K562 (cell line): ENCODE data around the gene GPR153. TPM values are rescaled to one million over a fixed set of nuclear protein-coding genes. Genes with fewer than 3 reads are reported as not detected.

ENCODE experiments used
- CC2D1A ChIP-seq: fragments of 450-650 bp; IDR thresholded peaks from 2 replicates; pipeline ENCODE4 v1.6.1; 2017; ENCODE audit warnings: mild to moderate bottlenecking
- CHD2 ChIP-seq: IDR thresholded peaks from 2 replicates; pipeline ENCODE4 v1.6.1; 2011; ENCODE audit warnings: low read depth, low read length
- ERF ChIP-seq: fragments of 450-650 bp; formaldehyde crosslinking; IDR thresholded peaks from 2 replicates; pipeline ENCODE4 v1.4.0; 2020; ENCODE audit warnings: mild to moderate bottlenecking, mixed read lengths
- ETS1 ChIP-seq: conservative IDR thresholded peaks from 2 replicates; pipeline ENCODE4 v1.6.1; 2011; ENCODE audit warnings: low read depth, mild to moderate bottlenecking, low read length; ENCODE audit not compliant: control insufficient read depth
- ETV6 ChIP-seq, 3 experiments: fragments of 150-350 bp in 1 of 3; sonication (generic) in 1 of 3; formaldehyde crosslinking in 1 of 3; IDR thresholded peaks; 2 replicates each; pipeline versions ENCODE4 v1.6.1 to v1.8.0; 2014 to 2022; ENCODE audit warnings: borderline replicate concordance in 2 of 3, low read depth in 2 of 3, antibody characterized with exemption in 1 of 3, low read length in 1 of 3, mild to moderate bottlenecking in 1 of 3, missing genetic modification reagents in 1 of 3
- GTF2E2 ChIP-seq: fragments of 200-800 bp; sonication (Bioruptor generic); IDR thresholded peaks from 2 replicates; pipeline ENCODE4 v1.6.1; 2016; ENCODE audit warnings: missing genetic modification characterization, missing compliant biosample characterization
- HDAC6 ChIP-seq: IDR thresholded peaks from 2 replicates; pipeline ENCODE4 v1.6.1; 2012; ENCODE audit warnings: low read depth, mild to moderate bottlenecking, control low read depth, inconsistent platforms, low read length, moderate library complexity
- HNRNPK ChIP-seq: fragments of 200-400 bp; formaldehyde crosslinking; IDR thresholded peaks from one replicate; pipeline ENCODE4 v1.6.1; 2018; ENCODE audit warnings: mild to moderate bottlenecking, low read depth, low read length; ENCODE audit not compliant: poor library complexity, severe bottlenecking
- JUNB ChIP-seq: fragments of 450-650 bp; formaldehyde crosslinking; conservative IDR thresholded peaks from 2 replicates; pipeline ENCODE4 v1.4.0; 2020; ENCODE audit warnings: mild to moderate bottlenecking
- KAT7 ChIP-seq: sonication (generic); formaldehyde crosslinking; IDR thresholded peaks from 2 replicates; pipeline ENCODE4 v1.8.0; 2022; ENCODE audit warnings: missing genetic modification reagents, mild to moderate bottlenecking, borderline replicate concordance
- MAFF ChIP-seq: IDR thresholded peaks from 2 replicates; pipeline ENCODE4 v1.6.1; 2012; ENCODE audit warnings: low read length, improper control_type of control experiment
- MAFK ChIP-seq: IDR thresholded peaks from 2 replicates; pipeline ENCODE4 v1.6.1; 2011; ENCODE audit warnings: low read length, improper control_type of control experiment
- NUFIP1 ChIP-seq: fragments of 450-650 bp; IDR thresholded peaks from 2 replicates; pipeline ENCODE4 v1.6.1; 2018; ENCODE audit not compliant: partially characterized antibody
- TAF7 ChIP-seq: fragments of 450-650 bp; IDR thresholded peaks from 2 replicates; pipeline ENCODE4 v1.6.1; 2016; ENCODE audit warnings: missing genetic modification characterization, missing compliant biosample characterization
- TAL1 ChIP-seq: fragments of 450-650 bp; IDR thresholded peaks from 2 replicates; pipeline ENCODE4 v1.6.1; 2016; ENCODE audit warnings: mild to moderate bottlenecking
- ZC3H11A ChIP-seq: IDR thresholded peaks from 2 replicates; pipeline ENCODE4 v1.6.1; 2012; ENCODE audit warnings: low read depth, low read length, improper control_type of control experiment
- ZFPM2 ChIP-seq: fragments of 250-450 bp; sonication (Bioruptor Pico); IDR thresholded peaks from 2 replicates; pipeline ENCODE4 v1.5.1; 2022; ENCODE audit warnings: mild to moderate bottlenecking
- ZKSCAN3 ChIP-seq: fragments of 250-450 bp; sonication (Bioruptor Pico); IDR thresholded peaks from 2 replicates; pipeline ENCODE4 v1.4.0; 2020
- ZNF263 ChIP-seq: sonication (generic); formaldehyde crosslinking; IDR thresholded peaks from 2 replicates; pipeline ENCODE4 v1.8.0; 2022; ENCODE audit warnings: mild to moderate bottlenecking, missing genetic modification reagents, borderline replicate concordance
- ZNF449 ChIP-seq: fragments of 250-450 bp; sonication (Bioruptor Pico); IDR thresholded peaks from 2 replicates; pipeline ENCODE4 v1.8.0; 2022; ENCODE audit warnings: moderate library complexity, mild to moderate bottlenecking, inconsistent platforms
- ZNF740 ChIP-seq, 3 experiments: fragments of 200-800 bp in 1 of 3; sonication (Bioruptor generic) in 1 of 3; sonication (generic) in 1 of 3; formaldehyde crosslinking in 1 of 3; IDR thresholded peaks; 2 replicates each; pipeline versions ENCODE4 v1.6.1 to v1.8.0; 2016 to 2022; ENCODE audit warnings: mild to moderate bottlenecking in 2 of 3, missing compliant biosample characterization in 2 of 3, missing genetic modification characterization in 2 of 3, missing genetic modification reagents in 1 of 3
- polyA plus RNA-seq, 8 experiments: library from polyadenylated mRNA; depleted of rRNA in 4 of 8; stranded (reverse) in 5 of 8; unstranded in 3 of 8; fragments of >200 nt; fragmentation: Nextera tagmentation in 2 of 8; fragmentation: Illumina TruSeq in 1 of 8; extraction: Ambion mirVana in 2 of 8; extraction: Trizol in 1 of 8; gene quantifications; 2 replicates each; pipeline versions ENCODE4 v1.2.1 to v1.2.3, GENCODE V29; 2011 to 2014; ENCODE audit warnings: inconsistent platforms in 1 of 8, missing spikeins in 1 of 8
- total RNA-seq, 7 experiments: library from RNA; depleted of rRNA in 6 of 7; stranded (reverse); fragments of >200 nt in 6 of 7; fragmentation: Illumina TruSeq in 2 of 7; extraction: Trizol in 2 of 7; gene quantifications; 2 replicates each; pipeline versions ENCODE4 v1.2.1 to v1.2.3, GENCODE V29; 2011 to 2021; ENCODE audit warnings: low replicate concordance in 1 of 7
- TF ChIP-seq, protein P1 (sequence below): sonication (generic); formaldehyde crosslinking; IDR thresholded peaks from 2 replicates; pipeline ENCODE4 v1.8.0; 2022; ENCODE audit warnings: mild to moderate bottlenecking, missing genetic modification reagents, borderline replicate concordance

The GPR153 gene
- total and polyA plus RNA-seq, 9 of the 15 experiments (the other 6 are each of a cell fraction or from before 2014, with no cell fraction given) = 0.01 to 1.5 (median 0.51) TPM

GRCh38 chr1:6275826-6276782 lies 15.2 kb upstream of the GPR153 start (continued):
- TF ChIP-seq ZNF449 (CRISPR knock-in tag) (no peak), ZC3H11A (no peak), ZNF740 (CRISPR knock-in tag; IDR thresholded peaks at IDR 0.05) (no peak), ZNF740 (tag; IDR thresholded peaks at IDR 0.05) (no peak), CC2D1A (no peak), ETV6 (IDR thresholded peaks at IDR 0.05; ENCODE audit: borderline replicate concordance in 1 of 2, low read depth in 2 of 2, low read length in 1 of 2) (no peak), ETV6 (CRISPR knock-in tag; IDR thresholded peaks at IDR 0.05; ENCODE audit: borderline replicate concordance) (no peak), MAFK (no peak), ZFPM2 (CRISPR knock-in tag) (no peak), GTF2E2 (tag) (no peak), ZNF263 (CRISPR knock-in tag) (peak; percentile 96), MAFF (no peak), ETS1 (no peak), HDAC6 (no peak), NUFIP1 (no peak), CHD2 (no peak), HNRNPK (no peak), TAF7 (tag) (no peak), TAL1 (no peak), JUNB (CRISPR knock-in tag) (no peak), ZKSCAN3 (CRISPR knock-in tag) (no peak), ERF (CRISPR knock-in tag) (no peak), KAT7 (no peak)
- TF ChIP-seq, protein P1, sequence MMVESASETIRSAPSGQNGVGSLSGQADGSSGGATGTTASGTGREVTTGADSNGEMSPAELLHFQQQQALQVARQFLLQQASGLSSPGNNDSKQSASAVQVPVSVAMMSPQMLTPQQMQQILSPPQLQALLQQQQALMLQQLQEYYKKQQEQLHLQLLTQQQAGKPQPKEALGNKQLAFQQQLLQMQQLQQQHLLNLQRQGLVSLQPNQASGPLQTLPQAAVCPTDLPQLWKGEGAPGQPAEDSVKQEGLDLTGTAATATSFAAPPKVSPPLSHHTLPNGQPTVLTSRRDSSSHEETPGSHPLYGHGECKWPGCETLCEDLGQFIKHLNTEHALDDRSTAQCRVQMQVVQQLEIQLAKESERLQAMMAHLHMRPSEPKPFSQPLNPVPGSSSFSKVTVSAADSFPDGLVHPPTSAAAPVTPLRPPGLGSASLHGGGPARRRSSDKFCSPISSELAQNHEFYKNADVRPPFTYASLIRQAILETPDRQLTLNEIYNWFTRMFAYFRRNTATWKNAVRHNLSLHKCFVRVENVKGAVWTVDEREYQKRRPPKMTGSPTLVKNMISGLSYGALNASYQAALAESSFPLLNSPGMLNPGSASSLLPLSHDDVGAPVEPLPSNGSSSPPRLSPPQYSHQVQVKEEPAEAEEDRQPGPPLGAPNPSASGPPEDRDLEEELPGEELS (CRISPR knock-in tag) = no peak
